ENCODE measurements around the gene CCDC13. TPM values are rescaled to one million over a fixed set of nuclear protein-coding genes. Genes with fewer than 3 reads are reported as not detected.

CCDC13 gene
- total and polyA plus RNA-seq, 11 donors: 0.44 to 1.4 (median 0.83) TPM; not detected in 1

DNA sequence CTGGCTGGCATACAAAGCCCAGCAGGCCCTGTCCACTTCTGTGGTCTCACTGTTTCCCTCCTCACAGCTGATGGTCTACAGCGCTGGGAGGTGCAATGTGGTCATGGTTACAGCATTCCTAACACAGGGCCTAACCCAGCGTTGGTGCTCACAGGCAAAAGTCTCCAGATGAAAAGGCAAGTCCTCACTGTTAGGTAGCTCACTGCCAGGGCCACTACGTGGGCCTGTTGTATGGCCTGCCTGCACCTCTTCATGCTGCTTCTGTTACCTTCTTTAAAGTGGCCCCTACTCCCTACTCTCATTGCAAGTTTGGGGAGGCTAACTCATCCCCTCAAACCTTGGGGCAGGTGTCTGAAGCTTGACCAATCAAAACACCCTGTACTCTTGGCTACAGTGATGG is 31.3 kb downstream of the CCDC13 start:
- no peak overlapping the region for H3K4me3 ChIP-seq
- no peaks in the 10 kb centered on the region for H3K9me3 ChIP-seq
- intact Hi-C loops (cut with DNase I): loop anchor here in 8 of 10 donors (2.0 to 10.0 kb wide), 10 partner anchors 39 to 517 kb away; partner anchors contain the start of genes HHATL (in 5 of the 8), ZBTB47 (in 3 of the 8) and NKTR (in 1 of the 8)
- H3K36me3 ChIP-seq: no peaks in the 10 kb centered on the region
- H3K27ac ChIP-seq: peak overlapping the region in 7 of 12 donors; percentile 22 to 94 (median 79)
- ATAC-seq (no peak), DNase-seq (no peak)
- TF ChIP-seq, protein P1, sequence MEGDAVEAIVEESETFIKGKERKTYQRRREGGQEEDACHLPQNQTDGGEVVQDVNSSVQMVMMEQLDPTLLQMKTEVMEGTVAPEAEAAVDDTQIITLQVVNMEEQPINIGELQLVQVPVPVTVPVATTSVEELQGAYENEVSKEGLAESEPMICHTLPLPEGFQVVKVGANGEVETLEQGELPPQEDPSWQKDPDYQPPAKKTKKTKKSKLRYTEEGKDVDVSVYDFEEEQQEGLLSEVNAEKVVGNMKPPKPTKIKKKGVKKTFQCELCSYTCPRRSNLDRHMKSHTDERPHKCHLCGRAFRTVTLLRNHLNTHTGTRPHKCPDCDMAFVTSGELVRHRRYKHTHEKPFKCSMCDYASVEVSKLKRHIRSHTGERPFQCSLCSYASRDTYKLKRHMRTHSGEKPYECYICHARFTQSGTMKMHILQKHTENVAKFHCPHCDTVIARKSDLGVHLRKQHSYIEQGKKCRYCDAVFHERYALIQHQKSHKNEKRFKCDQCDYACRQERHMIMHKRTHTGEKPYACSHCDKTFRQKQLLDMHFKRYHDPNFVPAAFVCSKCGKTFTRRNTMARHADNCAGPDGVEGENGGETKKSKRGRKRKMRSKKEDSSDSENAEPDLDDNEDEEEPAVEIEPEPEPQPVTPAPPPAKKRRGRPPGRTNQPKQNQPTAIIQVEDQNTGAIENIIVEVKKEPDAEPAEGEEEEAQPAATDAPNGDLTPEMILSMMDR (IDR thresholded peaks at IDR 0.05): no peak
- no peak for TF ChIP-seq POLR2A (IDR thresholded peaks at IDR 0.05)
- no peaks in the 10 kb centered on the region for H3K27me3 ChIP-seq
- peaks cover 0 to 52% (median 19%) of the 10 kb centered on the region in 12 donors for H3K4me1 ChIP-seq
- WGBS, 4 donors: 72 to 81% (median 74%) methylated on average over 3 of the region's 3 CpGs

DNA sequence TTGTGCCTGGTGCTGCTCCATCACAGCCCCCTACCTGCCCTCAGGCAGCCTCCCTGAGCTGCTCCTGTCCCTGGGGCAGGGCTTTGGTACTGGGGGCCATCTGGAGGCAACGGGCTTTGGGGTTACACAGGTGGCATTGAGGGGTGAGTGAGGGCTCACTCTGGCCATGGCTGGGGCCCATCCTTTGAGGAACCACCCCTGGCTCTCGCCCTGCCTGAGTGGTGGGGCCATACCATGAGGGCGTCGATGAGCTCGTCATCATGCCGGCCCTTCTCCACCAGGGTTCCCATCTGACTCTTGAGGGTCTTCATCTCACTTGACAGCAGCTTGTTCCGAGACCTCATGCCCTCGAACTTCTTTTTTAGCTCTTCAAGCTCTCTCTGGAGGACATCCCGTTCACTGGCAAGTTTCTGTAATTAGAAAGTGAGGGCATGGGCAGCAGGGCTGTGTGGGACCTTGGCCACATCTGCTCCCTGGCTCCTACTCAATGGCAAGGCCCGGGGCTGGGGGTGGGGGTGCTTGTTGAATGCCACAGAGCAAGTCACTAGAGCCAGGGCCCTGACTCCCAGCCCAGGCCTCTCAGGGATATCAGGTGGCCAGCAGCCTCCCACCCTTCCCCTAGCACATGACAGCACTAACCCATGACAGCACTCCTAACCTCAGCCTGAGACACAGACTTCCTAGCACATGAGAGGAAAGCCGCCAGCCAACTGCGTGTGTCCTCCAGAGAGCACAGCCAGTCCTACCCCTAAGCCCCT is 33.5 kb downstream of the CCDC13 start:
- Histone ChIP-seq H3K4me3 (no peak overlapping the region), H3K27ac (peak overlapping the region; percentile 77 to 99 (median 92)), H3K4me1 (peaks cover 0 to 36% (median 15%) of the 10 kb centered on the region in 12 donors), H3K36me3 (no peaks in the 10 kb centered on the region), H3K27me3 (no peaks in the 10 kb centered on the region), H3K9me3 (no peaks in the 10 kb centered on the region)
- ATAC-seq (peak; percentile 96 to 97 (median 96)), DNase-seq (peak; percentile 89 to 97 (median 90))
- intact Hi-C loops (cut with DNase I): loop anchor here in 9 of 10 donors (1.0 to 10.0 kb wide), 11 partner anchors 37 to 515 kb away; partner anchors contain the start of genes HHATL (in 7 of the 9), ZBTB47 (in 3 of the 9) and NKTR (in 1 of the 9)
- 52 to 72% (median 63%) methylated on average over 10 to 12 of the region's 12 CpGs for WGBS, 4 donors
- TF ChIP-seq, protein P1 (IDR thresholded peaks at IDR 0.05): no peak
- TF ChIP-seq POLR2A (IDR thresholded peaks at IDR 0.05): no peak

- Histone ChIP-seq H3K27me3 (no peaks in the 10 kb centered on the region), H3K36me3 (no peaks in the 10 kb centered on the region), H3K4me3 (no peak overlapping the region), H3K4me1 (peaks cover 0 to 30% (median 12%) of the 10 kb centered on the region in 12 donors), H3K9me3 (no peaks in the 10 kb centered on the region), H3K27ac (peak overlapping the region in 5 of 12 donors; percentile 17 to 51 (median 23))
- WGBS, 4 donors: 71 to 81% (median 78%) methylated on average over 3 to 6 of the region's 6 CpGs
- ATAC-seq (no peak), DNase-seq (peak in 1 of 5 donors; percentile 37)
- TF ChIP-seq POLR2A (IDR thresholded peaks at IDR 0.05): no peak
- TF ChIP-seq, protein P1 (IDR thresholded peaks at IDR 0.05): no peak
- intact Hi-C loops (cut with DNase I): no loop called here
These were observed 36.5 kb downstream of the CCDC13 start for GRCh38 chr3:42736531-42736930.

GRCh38 chr3:42736081-42736480 is 37.0 kb downstream of the CCDC13 start:
- ATAC-seq: no peak
- Histone ChIP-seq H3K4me1 (peaks cover 0 to 29% (median 12%) of the 10 kb centered on the region in 12 donors), H3K9me3 (no peaks in the 10 kb centered on the region), H3K27me3 (no peaks in the 10 kb centered on the region), H3K4me3 (no peak overlapping the region), H3K27ac (peak overlapping the region in 5 of 12 donors; percentile 17 to 51 (median 29)), H3K36me3 (no peaks in the 10 kb centered on the region)
- TF ChIP-seq, protein P1 (IDR thresholded peaks at IDR 0.05): no peak
- TF ChIP-seq POLR2A (IDR thresholded peaks at IDR 0.05): no peak
- intact Hi-C loops (cut with DNase I): no loop called here
- DNase-seq: peak in 1 of 5 donors; percentile 49
- WGBS, 4 donors: 0 to 38% (median 20%) methylated on average over 1 of the region's 1 CpG
